Type B pancreatic cell (in vitro differentiated cells): Measurements from ENCODE around the gene XRCC5. TPM values are rescaled to one million over a fixed set of nuclear protein-coding genes. Genes with fewer than 3 reads are reported as not detected.

ENCODE experiments used
- DNase-seq: peaks from one replicate; pipeline ENCODE4 v3.0.0; 2021; ENCODE audit warnings: mixed read lengths; ENCODE audit not compliant: unreplicated experiment; ENCODE audit errors: extremely low spot score
- H3K27ac Mint-ChIP-seq: 2 replicates; pipeline ENCODE4 v1.8.0; 2021; ENCODE audit warnings: mild to moderate bottlenecking, mixed read lengths
- H3K27me3 Mint-ChIP-seq: 2 replicates; pipeline ENCODE4 v1.8.0; 2021; ENCODE audit warnings: mixed read lengths
- H3K36me3 Mint-ChIP-seq: 2 replicates; pipeline ENCODE4 v1.8.0; 2021; ENCODE audit warnings: mixed read lengths
- H3K4me1 Mint-ChIP-seq: one replicate; pipeline ENCODE4 v1.8.0; 2021; ENCODE audit warnings: mixed read lengths; ENCODE audit not compliant: unreplicated experiment
- H3K4me3 Mint-ChIP-seq: 2 replicates; pipeline ENCODE4 v1.8.0; 2021; ENCODE audit warnings: mild to moderate bottlenecking, mixed read lengths
- H3K9me3 Mint-ChIP-seq: 2 replicates; pipeline ENCODE4 v1.8.0; 2021; ENCODE audit warnings: mixed read lengths
- total RNA-seq: library from RNA; stranded (reverse); gene quantifications from 2 replicates; pipeline ENCODE4 v1.2.1, GENCODE V29; 2021; ENCODE audit warnings: low replicate concordance
- TF ChIP-seq, protein P1 (sequence below): fragments of 200-600 bp; sonication (generic); conservative IDR thresholded peaks from 2 replicates; pipeline ENCODE4 v1.5.0; 2021; ENCODE audit warnings: antibody characterized with exemption, mild to moderate bottlenecking

The XRCC5 gene
- total RNA-seq, 1 donor from 2014 or later = 349 TPM

DNA sequence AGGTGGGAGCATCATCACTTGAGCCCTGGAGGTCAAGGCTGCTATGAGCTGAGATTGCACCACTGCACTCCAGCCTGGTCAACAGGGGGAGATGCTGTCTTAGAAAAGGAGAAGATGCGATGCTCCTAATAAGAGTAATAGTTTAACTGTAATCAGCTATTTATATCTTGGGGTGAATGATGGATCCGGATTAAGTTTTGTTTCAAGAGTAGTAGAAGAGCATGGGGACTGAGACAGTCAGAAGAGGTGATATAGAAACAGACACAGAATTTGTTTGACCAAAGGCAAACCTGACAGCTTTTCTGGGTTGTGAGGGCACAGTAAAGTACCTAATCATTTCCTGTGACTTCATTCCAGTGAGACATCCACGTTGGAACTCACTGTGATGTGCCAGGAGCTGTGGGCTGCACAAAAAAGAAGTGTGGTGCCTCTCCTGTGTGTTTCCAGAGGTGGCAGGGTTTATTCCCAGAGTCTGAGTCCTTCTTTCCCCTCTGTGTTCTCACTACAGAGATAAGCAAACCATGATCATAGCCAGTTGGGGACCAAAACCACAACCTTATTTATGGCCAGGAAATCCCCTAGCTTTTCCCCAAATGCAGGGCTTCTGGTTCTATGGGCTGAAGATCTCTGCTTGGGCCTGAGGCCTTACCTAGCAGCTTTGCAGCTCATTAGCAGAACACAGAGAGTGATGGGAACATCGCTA, 113.7 kb downstream of the XRCC5 start:
- H3K4me3 Mint-ChIP-seq = no peak overlapping the region
- peaks cover 3% of the 10 kb centered on the region for H3K36me3 Mint-ChIP-seq
- no peaks in the 10 kb centered on the region for H3K27me3 Mint-ChIP-seq
- peak; percentile 37 for DNase-seq
- H3K27ac Mint-ChIP-seq = no peak overlapping the region
- TF ChIP-seq, protein P1, sequence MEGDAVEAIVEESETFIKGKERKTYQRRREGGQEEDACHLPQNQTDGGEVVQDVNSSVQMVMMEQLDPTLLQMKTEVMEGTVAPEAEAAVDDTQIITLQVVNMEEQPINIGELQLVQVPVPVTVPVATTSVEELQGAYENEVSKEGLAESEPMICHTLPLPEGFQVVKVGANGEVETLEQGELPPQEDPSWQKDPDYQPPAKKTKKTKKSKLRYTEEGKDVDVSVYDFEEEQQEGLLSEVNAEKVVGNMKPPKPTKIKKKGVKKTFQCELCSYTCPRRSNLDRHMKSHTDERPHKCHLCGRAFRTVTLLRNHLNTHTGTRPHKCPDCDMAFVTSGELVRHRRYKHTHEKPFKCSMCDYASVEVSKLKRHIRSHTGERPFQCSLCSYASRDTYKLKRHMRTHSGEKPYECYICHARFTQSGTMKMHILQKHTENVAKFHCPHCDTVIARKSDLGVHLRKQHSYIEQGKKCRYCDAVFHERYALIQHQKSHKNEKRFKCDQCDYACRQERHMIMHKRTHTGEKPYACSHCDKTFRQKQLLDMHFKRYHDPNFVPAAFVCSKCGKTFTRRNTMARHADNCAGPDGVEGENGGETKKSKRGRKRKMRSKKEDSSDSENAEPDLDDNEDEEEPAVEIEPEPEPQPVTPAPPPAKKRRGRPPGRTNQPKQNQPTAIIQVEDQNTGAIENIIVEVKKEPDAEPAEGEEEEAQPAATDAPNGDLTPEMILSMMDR = peak; percentile 52
- H3K9me3 Mint-ChIP-seq = no peaks in the 10 kb centered on the region
- H3K4me1 Mint-ChIP-seq = peaks cover 3% of the 10 kb centered on the region

GRCh38 chr2:216224388-216224787, 115.2 kb downstream of the XRCC5 start:
- H3K36me3 Mint-ChIP-seq = peaks cover 3% of the 10 kb centered on the region

GRCh38 chr2:216229277-216229914, 120.2 kb downstream of the XRCC5 start:
- Mint-ChIP-seq H3K27ac (no peak overlapping the region), H3K27me3 (no peaks in the 10 kb centered on the region), H3K36me3 (peaks cover 4% of the 10 kb centered on the region), H3K4me1 (no peaks in the 10 kb centered on the region), H3K9me3 (peaks cover 6% of the 10 kb centered on the region), H3K4me3 (no peak overlapping the region)
- TF ChIP-seq, protein P1 = no peak
- DNase-seq = no peak

More at GRCh38 chr2:216224388-216224787, 115.2 kb downstream of the XRCC5 start:
- Mint-ChIP-seq H3K9me3 (no peaks in the 10 kb centered on the region), H3K4me1 (no peaks in the 10 kb centered on the region), H3K27me3 (no peaks in the 10 kb centered on the region), H3K4me3 (no peak overlapping the region), H3K27ac (no peak overlapping the region)
- TF ChIP-seq, protein P1 = no peak
- DNase-seq = peak; percentile 18

DNA sequence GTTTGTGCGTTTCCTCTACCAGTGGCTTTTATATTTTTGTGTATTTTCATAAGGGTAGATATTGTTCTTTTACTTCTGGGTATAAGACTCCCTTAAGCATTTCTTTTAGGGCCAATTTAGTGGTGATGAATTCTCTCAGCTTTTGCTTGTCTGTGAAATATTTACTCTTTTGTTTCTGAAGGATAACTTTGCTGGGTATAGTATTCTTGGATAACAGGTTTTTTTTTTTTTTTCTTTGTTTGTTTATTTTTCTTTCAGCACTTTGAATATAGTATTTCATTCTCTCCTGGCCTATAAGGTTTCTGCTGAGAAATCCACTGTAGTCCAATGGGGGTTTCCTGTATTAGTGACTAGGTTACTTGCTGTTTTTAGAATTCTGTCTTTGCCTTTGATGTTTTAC, 122.7 kb downstream of the XRCC5 start:
- Mint-ChIP-seq H3K36me3 (peaks cover 4% of the 10 kb centered on the region), H3K27ac (no peak overlapping the region), H3K4me3 (no peak overlapping the region), H3K4me1 (no peaks in the 10 kb centered on the region), H3K27me3 (no peaks in the 10 kb centered on the region), H3K9me3 (peaks cover 6% of the 10 kb centered on the region)
- TF ChIP-seq, protein P1 = no peak
- DNase-seq = no peak

GRCh38 chr2:216232721-216233120, 123.6 kb downstream of the XRCC5 start:
- Mint-ChIP-seq H3K27ac (no peak overlapping the region), H3K4me1 (no peaks in the 10 kb centered on the region), H3K4me3 (no peak overlapping the region), H3K36me3 (peaks cover 4% of the 10 kb centered on the region), H3K27me3 (no peaks in the 10 kb centered on the region), H3K9me3 (peaks cover 6% of the 10 kb centered on the region)
- TF ChIP-seq, protein P1 = no peak
- DNase-seq = no peak
